K562 (cell line): ENCODE data around the gene CALD1. TPM values are rescaled to one million over a fixed set of nuclear protein-coding genes. Genes with fewer than 3 reads are reported as not detected.

Experiments used
- ATF1 ChIP-seq, 2 experiments: fragments of 450-650 bp in 1 of 2; IDR thresholded peaks; 2 replicates each; pipeline ENCODE4 v1.6.1; 2016; ENCODE audit warnings: missing compliant biosample characterization in 1 of 2, missing genetic modification characterization in 1 of 2
- CBX8 ChIP-seq: fragments of 200-600 bp; sonication (generic); IDR thresholded peaks from 2 replicates; pipeline ENCODE4 v1.6.1; 2012; ENCODE audit warnings: borderline replicate concordance, mixed run types, low read depth, mild to moderate bottlenecking, moderate library complexity, mixed read lengths, low read length, control low read depth, inconsistent platforms; ENCODE audit not compliant: poor library complexity, severe bottlenecking; ENCODE audit errors: extremely low read depth
- CXXC5 ChIP-seq: fragments of 250-450 bp; sonication (Bioruptor Pico); IDR thresholded peaks from 2 replicates; pipeline ENCODE4 v1.8.0; 2022; ENCODE audit warnings: inconsistent platforms, mild to moderate bottlenecking, moderate library complexity
- DEAF1 ChIP-seq: fragments of 450-650 bp; formaldehyde crosslinking; IDR thresholded peaks from 2 replicates; pipeline ENCODE4 v1.4.0; 2020; ENCODE audit warnings: mild to moderate bottlenecking, moderate library complexity
- ELF1 ChIP-seq: fragments of 200-800 bp; sonication (Bioruptor generic); IDR thresholded peaks from 2 replicates; pipeline ENCODE4 v1.6.1; 2016; ENCODE audit warnings: missing genetic modification characterization, missing compliant biosample characterization
- KDM4B ChIP-seq, 2 experiments: fragments of 450-650 bp in 1 of 2; sonication (generic) in 1 of 2; IDR thresholded peaks; 2 replicates each; pipeline ENCODE4 v1.6.1; 2016 to 2017; ENCODE audit warnings: borderline replicate concordance in 2 of 2, antibody characterized with exemption in 1 of 2, low read depth in 1 of 2, mild to moderate bottlenecking in 1 of 2
- NR2C1 ChIP-seq, 2 experiments: fragments of 450-650 bp; IDR thresholded peaks; 2 replicates each; pipeline ENCODE4 v1.6.1; 2017; ENCODE audit warnings: mild to moderate bottlenecking in 2 of 2, antibody characterized with exemption in 1 of 2, inconsistent platforms in 1 of 2, missing compliant biosample characterization in 1 of 2, missing genetic modification characterization in 1 of 2
- TEAD1 ChIP-seq, 2 experiments: fragments of 450-650 bp in 1 of 2; sonication (generic) in 1 of 2; formaldehyde crosslinking; IDR thresholded peaks; 2 replicates each; pipeline versions ENCODE4 v1.4.0 to v1.8.0; 2020 to 2022; ENCODE audit warnings: mild to moderate bottlenecking in 2 of 2, missing genetic modification reagents in 1 of 2
- TGIF2 ChIP-seq: sonication (generic); formaldehyde crosslinking; IDR thresholded peaks from 2 replicates; pipeline ENCODE4 v1.8.1; 2022; ENCODE audit warnings: mild to moderate bottlenecking, missing genetic modification reagents, moderate library complexity
- ZNF232 ChIP-seq: sonication (generic); formaldehyde crosslinking; IDR thresholded peaks from 2 replicates; pipeline ENCODE4 v1.8.0; 2022; ENCODE audit warnings: mild to moderate bottlenecking, missing genetic modification reagents
- polyA plus RNA-seq, 8 experiments: library from polyadenylated mRNA; depleted of rRNA in 4 of 8; stranded (reverse) in 5 of 8; unstranded in 3 of 8; fragments of >200 nt; fragmentation: Nextera tagmentation in 2 of 8; fragmentation: Illumina TruSeq in 1 of 8; extraction: Ambion mirVana in 2 of 8; extraction: Trizol in 1 of 8; gene quantifications; 2 replicates each; pipeline versions ENCODE4 v1.2.1 to v1.2.3, GENCODE V29; 2011 to 2014; ENCODE audit warnings: inconsistent platforms in 1 of 8, missing spikeins in 1 of 8
- total RNA-seq, 7 experiments: library from RNA; depleted of rRNA in 6 of 7; stranded (reverse); fragments of >200 nt in 6 of 7; fragmentation: Illumina TruSeq in 2 of 7; extraction: Trizol in 2 of 7; gene quantifications; 2 replicates each; pipeline versions ENCODE4 v1.2.1 to v1.2.3, GENCODE V29; 2011 to 2021; ENCODE audit warnings: low replicate concordance in 1 of 7
- TF ChIP-seq, protein P1 (sequence below): fragments of 450-650 bp; formaldehyde crosslinking; IDR thresholded peaks from 2 replicates; pipeline ENCODE4 v1.4.0; 2022; ENCODE audit warnings: missing genetic modification characterization
- TF ChIP-seq, protein P2 (sequence below): sonication (generic); formaldehyde crosslinking; IDR thresholded peaks from 2 replicates; pipeline ENCODE4 v1.4.0; 2020; ENCODE audit warnings: mild to moderate bottlenecking, missing genetic modification reagents

Gene CALD1
- total and polyA plus RNA-seq, 9 of the 15 experiments (the other 6 are each of a cell fraction or from before 2014, with no cell fraction given): 0.40 TPM; not detected in 8

DNA sequence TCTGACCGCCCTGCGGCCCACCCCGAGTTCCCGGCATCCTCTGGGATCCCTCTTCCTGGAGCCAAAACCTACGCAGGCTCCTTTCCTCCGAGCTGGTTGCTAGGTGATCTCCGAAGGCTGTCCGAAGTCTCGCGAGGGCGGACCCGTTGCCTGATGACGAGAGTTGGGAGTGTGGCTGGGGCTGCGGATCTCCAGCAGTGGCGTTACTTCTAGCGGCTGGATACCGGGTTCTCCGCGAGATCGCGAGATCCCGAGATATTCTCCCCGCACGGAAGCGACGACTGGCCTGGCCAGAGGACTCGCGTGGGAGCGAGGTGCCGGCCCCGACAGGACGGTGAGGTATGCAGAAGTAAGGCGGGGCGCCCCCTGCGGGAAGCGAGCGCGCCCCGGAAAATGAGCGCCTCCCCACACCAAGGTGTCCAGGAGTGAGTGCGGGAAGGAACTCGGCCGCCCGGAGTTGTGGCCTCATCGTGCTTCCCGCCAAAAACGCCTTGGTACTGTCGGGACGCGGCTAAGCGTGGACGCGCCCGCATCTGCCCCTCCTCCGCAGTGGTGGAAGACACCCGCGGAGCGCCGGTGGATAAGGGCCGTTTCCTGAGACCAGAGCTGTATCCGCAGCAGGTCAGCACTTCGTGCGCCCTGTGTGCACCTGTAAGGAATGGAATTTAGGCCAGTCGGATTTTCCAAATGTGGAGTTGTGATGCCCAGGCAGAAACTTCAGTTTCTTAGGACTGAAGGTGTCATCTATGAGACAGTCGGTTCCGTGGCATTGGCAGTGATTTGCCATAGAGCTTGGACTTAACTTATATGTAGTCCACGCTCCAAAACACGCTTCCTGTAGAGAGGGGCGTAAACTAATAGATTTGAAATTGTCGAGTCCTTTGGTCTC is 207.2 kb downstream of the CALD1 start, which contains the start of gene AGBL3 (continued):
- TF ChIP-seq, protein P1, sequence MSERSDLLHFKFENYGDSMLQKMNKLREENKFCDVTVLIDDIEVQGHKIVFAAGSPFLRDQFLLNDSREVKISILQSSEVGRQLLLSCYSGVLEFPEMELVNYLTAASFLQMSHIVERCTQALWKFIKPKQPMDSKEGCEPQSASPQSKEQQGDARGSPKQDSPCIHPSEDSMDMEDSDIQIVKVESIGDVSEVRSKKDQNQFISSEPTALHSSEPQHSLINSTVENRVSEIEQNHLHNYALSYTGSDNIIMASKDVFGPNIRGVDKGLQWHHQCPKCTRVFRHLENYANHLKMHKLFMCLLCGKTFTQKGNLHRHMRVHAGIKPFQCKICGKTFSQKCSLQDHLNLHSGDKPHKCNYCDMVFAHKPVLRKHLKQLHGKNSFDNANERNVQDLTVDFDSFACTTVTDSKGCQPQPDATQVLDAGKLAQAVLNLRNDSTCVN (CRISPR knock-in tag): 0 out of 2 replicates have a peak, but pooled peaks have one; percentile 37
- TF ChIP-seq TGIF2 (CRISPR knock-in tag): 0 out of 2 replicates have a peak, but pooled peaks have one; percentile 59
- TF ChIP-seq ZNF232 (CRISPR knock-in tag): peak; percentile 94
- TF ChIP-seq TEAD1 (CRISPR knock-in tag; IDR thresholded peaks at IDR 0.05): peak; percentile 91 to 98
- TF ChIP-seq ATF1 (CRISPR knock-in tag; IDR thresholded peaks at IDR 0.05): no peak
- TF ChIP-seq ATF1 (tag; IDR thresholded peaks at IDR 0.05): peak; percentile 95
- TF ChIP-seq KDM4B (IDR thresholded peaks at IDR 0.05; ENCODE audit: borderline replicate concordance in 2 of 2, low read depth in 1 of 2): peak in 1 of 2 experiments; percentile 60; a peak in 1 of 4 replicates
- peak; percentile 39; the same call in 1 of the 2 replicates for TF ChIP-seq DEAF1 (CRISPR knock-in tag)
- no peak for TF ChIP-seq CBX8
- no peak for TF ChIP-seq NR2C1 (IDR thresholded peaks at IDR 0.05)
- TF ChIP-seq NR2C1 (tag; IDR thresholded peaks at IDR 0.05): 0 out of 2 replicates have a peak, but pooled peaks have one; percentile 39
- TF ChIP-seq CXXC5: peak; percentile 95
- peak; percentile 75 for TF ChIP-seq ELF1 (tag)
- TF ChIP-seq, protein P2, sequence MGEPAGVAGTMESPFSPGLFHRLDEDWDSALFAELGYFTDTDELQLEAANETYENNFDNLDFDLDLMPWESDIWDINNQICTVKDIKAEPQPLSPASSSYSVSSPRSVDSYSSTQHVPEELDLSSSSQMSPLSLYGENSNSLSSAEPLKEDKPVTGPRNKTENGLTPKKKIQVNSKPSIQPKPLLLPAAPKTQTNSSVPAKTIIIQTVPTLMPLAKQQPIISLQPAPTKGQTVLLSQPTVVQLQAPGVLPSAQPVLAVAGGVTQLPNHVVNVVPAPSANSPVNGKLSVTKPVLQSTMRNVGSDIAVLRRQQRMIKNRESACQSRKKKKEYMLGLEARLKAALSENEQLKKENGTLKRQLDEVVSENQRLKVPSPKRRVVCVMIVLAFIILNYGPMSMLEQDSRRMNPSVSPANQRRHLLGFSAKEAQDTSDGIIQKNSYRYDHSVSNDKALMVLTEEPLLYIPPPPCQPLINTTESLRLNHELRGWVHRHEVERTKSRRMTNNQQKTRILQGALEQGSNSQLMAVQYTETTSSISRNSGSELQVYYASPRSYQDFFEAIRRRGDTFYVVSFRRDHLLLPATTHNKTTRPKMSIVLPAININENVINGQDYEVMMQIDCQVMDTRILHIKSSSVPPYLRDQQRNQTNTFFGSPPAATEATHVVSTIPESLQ (CRISPR knock-in tag): peak; percentile 98
